Activated CD4-positive, alpha-beta T cell treated with anti-CD3 and anti-CD28 coated beads, Interleukin-2, amount 50 U/mL, for 4 hours (primary cell): ENCODE results near the gene PMPCA.

Experiments
- DNase-seq, 2 experiments: peaks; one replicate each; pipeline ENCODE4 v3.0.0-alpha.2; 2020

PMPCA gene

GRCh38 chr9:136437839-136438547 is 27.5 kb downstream of the PMPCA start:
- no peak for DNase-seq

GRCh38 chr9:136438548-136439480 is 28.4 kb downstream of the PMPCA start:
- peak; percentile 38 to 46 for DNase-seq

DNA sequence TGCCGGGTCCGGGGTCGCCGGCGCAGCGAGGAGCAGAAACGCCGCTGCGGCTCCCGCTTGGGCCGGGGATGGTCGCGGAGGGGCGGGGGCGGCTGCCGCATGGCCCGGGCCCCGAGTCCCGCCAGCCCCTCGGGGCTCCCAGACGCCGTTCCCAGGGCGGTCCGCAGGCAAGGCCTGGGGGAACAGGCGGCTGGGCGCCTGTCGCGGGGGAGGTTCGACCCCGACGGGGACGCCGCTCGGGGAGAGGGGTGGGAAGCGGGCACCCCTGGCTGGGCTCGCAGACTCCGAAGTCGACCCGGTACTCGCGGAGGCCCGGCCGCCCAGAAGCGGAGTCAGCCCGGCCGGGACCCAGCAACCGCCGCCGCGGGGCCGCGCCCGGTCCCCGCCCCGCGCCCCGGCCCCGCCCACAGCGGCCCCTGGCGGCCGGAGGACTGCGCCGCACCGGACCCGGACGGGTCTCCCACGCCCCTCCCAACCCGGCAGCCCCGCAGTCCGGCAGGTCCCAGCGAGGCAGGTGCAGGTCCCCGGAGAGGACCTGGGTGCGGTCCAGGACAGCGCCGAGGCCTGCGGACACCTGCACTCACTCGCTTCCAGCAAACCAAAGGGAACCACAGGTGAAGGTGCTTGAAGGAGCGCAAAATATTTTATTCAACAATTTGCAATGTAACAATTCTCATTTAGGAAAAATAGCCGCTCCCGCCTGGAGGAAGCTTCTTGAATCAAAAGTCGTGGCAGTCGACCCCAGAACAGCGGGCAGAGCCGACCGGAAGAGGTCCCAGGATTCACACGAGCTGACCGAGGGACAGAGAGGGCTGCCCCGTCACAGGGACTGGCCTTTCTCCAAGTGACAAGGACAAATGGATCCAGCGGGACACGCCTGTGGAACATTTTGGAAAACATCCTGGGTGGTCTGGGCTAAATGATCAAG is 29.3 kb downstream of the PMPCA start, which contains the start of gene INPP5E:
Gene INPP5E (minus strand): TSS at position 365 of the 928 bp plus-strand sequence. CDS start 426 bp downstream, outside the sequence.
- peak; percentile 70 to 75 for DNase-seq

DNA sequence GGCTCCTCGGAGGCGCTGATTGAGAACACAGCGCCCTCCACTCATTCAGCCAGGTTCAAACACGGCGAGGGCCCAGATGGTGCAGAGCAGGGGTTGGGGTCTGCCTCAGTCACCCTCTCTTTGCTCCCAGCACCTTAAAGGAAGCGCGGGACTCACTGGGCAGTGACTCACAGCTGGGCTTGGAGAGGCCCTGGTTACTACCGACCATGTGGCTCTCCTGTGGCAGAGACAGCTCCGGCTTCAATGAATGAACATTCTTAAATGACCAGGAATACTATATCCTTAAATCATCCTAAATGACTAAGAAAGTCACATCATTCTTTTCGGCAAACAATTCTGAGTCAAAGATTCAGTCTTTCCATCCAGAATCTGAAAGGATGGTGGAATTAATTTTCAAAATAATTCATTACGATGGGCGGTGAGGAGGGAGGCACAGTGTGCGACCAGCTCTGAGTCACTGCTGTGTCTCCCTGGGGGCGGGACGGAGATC is 30.8 kb downstream of the PMPCA start:
- DNase-seq, result no peak

- no peak for DNase-seq
These were observed 31.3 kb downstream of the PMPCA start for GRCh38 chr9:136441681-136442245.

- DNase-seq, result no peak
These were observed 31.8 kb downstream of the PMPCA start for GRCh38 chr9:136442265-136442664.

GRCh38 chr9:136443087-136443486 is 32.6 kb downstream of the PMPCA start:
- no peak for DNase-seq

GRCh38 chr9:136443687-136444086 is 33.2 kb downstream of the PMPCA start:
- no peak for DNase-seq

DNA sequence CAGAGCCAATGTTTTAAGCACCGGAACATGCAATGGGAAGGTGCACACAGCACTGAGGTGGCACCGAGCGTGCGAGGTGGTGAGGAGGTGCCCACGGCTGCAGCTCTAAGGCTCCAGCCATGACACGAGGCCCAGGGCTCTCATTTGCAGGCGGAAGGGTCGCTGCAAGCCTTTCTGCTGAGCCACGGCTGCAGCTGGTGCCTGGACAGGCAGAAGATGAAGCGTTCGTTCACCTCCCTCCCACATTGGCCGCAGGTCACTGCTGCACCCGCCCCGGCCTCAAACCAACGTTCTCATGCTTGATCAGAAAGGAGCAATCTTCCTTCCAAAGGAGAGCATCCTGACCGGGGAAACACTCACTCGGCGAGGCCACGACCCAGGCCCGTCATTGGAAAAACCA is 33.6 kb downstream of the PMPCA start:
- no peak for DNase-seq

DNA sequence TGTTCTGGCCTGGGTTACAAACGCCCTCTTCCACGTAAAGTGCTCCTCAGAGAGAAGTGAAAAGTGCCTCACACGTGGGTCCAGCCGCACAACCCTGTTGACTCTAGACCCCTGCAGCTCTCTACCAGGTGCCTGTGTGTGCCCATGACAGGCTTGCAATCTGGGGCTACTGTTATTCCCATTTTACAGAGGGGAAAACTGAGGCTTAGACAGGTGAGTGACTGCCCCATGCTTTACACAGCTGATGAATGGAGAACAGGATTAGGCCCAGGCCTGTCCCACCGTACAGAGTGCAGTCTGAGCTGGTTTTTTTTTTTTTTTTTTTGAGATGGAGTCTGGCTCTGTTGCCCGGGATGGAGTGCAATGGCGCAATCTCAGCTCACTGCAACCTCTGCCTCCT is 35.3 kb downstream of the PMPCA start:
- DNase-seq, result no peak

- no peak for DNase-seq
These were observed 36.8 kb downstream of the PMPCA start for GRCh38 chr9:136447173-136447778.

GRCh38 chr9:136448655-136449054 is 38.2 kb downstream of the PMPCA start:
- DNase-seq, result no peak

GRCh38 chr9:136451221-136451877 is 40.9 kb downstream of the PMPCA start:
- DNase-seq, result no peak

DNA sequence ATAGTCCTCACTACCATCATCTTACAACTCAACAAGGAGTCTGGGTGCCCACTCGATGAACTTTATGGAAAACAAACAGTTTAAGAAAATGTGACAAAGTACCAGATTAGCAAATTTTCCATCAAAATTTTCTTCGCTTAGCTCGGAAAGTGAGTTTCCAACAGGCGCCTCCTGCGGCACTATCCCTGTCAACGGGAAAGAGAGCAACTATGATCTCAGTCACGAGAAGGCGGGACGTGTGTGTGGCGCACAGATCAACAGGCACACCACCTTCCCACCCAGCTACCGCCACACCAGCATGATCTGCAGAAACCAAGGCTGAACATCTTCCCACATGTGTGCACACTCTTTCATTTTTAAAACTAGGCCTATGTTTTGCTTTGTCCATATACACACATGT is 42.9 kb downstream of the PMPCA start:
- DNase-seq, result no peak

- no peak for DNase-seq
These were observed 43.8 kb downstream of the PMPCA start for GRCh38 chr9:136454026-136454796.

GRCh38 chr9:136455043-136456002 is 44.9 kb downstream of the PMPCA start:
- DNase-seq, result no peak

DNA sequence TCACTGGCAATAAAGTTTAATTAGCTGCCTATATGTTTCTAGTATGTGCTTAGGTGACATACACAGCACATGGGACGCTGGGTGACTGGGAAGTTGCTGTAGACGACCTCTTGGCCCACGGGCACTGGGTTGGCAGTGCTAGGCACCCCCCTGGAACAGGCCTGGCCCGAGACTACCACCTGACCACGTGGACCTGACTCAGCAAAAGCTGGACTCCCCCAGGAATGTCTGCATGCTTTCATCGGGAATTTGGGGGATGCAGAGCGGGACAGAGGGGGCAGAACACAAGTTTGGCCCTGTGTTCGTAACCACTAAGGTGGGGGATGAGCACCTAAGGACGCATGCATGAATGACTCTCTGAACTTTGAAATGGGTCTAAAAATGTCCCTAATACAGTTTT is 45.8 kb downstream of the PMPCA start:
- DNase-seq, result no peak

- no peak for DNase-seq
These were observed 46.9 kb downstream of the PMPCA start for GRCh38 chr9:136457326-136457725.

DNA sequence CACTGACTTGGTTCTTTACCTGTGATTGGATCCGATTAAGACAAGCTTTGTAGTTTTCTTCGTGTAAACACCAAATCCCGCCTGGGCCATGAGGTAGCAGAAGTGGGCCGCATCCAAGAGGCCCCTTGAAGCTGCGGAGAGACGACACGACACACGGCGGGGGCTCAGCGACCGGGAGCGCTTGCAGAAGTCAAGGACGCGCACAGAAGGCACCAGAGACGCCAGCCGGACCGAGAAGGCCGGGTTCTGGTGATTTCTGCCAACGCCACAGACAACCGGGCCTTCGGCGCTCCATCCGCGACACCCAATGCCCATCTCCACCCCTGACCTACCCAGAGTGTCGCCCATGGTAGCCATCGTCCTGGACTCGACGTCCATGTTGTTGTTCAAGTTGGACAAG is 49.0 kb downstream of the PMPCA start:
- DNase-seq, result no peak
